Osteocyte (in vitro differentiated cells): Measurements from ENCODE around the gene NFKBIZ. TPM values are rescaled to one million over a fixed set of nuclear protein-coding genes. Genes with fewer than 3 reads are reported as not detected.
A peak's percentile ranks its signal among the peaks of the same experiment; 100 is the strongest.

ENCODE experiments used
- DNase-seq: peaks from one replicate; pipeline ENCODE4 v3.0.0; 2021; ENCODE audit warnings: mixed read lengths; ENCODE audit not compliant: unreplicated experiment; ENCODE audit errors: extremely low spot score
- H3K27ac Mint-ChIP-seq: one replicate; pipeline ENCODE4 v1.8.0; 2021; ENCODE audit warnings: mild to moderate bottlenecking, mixed read lengths; ENCODE audit not compliant: unreplicated experiment
- H3K27me3 Mint-ChIP-seq: one replicate; pipeline ENCODE4 v1.8.0; 2021; ENCODE audit warnings: mixed read lengths; ENCODE audit not compliant: unreplicated experiment
- H3K36me3 Mint-ChIP-seq: one replicate; pipeline ENCODE4 v1.8.0; 2021; ENCODE audit warnings: mixed read lengths; ENCODE audit not compliant: unreplicated experiment
- H3K4me1 Mint-ChIP-seq: one replicate; pipeline ENCODE4 v1.8.0; 2021; ENCODE audit warnings: mixed read lengths; ENCODE audit not compliant: unreplicated experiment
- H3K4me3 Mint-ChIP-seq: one replicate; pipeline ENCODE4 v1.8.0; 2021; ENCODE audit warnings: mild to moderate bottlenecking, moderate library complexity, mixed read lengths; ENCODE audit not compliant: unreplicated experiment
- H3K9me3 Mint-ChIP-seq: one replicate; pipeline ENCODE4 v1.8.0; 2021; ENCODE audit warnings: mixed read lengths; ENCODE audit not compliant: unreplicated experiment
- total RNA-seq: library from RNA; stranded (reverse); gene quantifications from 2 replicates; pipeline ENCODE4 v1.2.1, GENCODE V29; 2021
- TF ChIP-seq, protein P1 (sequence below): fragments of 200-600 bp; sonication (generic); IDR thresholded peaks from 2 replicates; pipeline ENCODE4 v1.5.0; 2021; ENCODE audit warnings: antibody characterized with exemption, mild to moderate bottlenecking, moderate library complexity

Gene NFKBIZ
- total RNA-seq, 1 donor from 2014 or later = 30.1 TPM

DNA sequence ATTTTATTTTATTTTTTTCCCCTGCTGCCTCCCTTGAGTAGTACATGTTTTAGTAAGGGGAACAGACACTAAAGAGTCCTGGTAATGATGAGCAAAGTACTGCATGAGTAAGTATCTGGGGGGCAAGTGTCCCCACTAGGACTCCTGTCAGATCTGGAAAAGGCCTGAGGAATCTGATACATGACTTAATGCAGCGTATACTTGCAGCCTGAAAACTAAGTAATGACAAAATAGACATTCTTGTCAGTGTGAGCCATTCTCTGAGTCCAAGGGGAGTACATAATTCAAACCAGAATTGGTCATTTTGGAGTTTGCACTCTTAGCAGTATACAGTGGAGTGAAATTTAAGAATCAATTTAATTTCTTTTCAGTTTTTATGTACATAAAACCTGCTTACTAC, 42.8 kb upstream of the NFKBIZ start:
- peaks cover 29% of the 10 kb centered on the region for H3K36me3 Mint-ChIP-seq
- H3K9me3 Mint-ChIP-seq = no peaks in the 10 kb centered on the region
- TF ChIP-seq, protein P1, sequence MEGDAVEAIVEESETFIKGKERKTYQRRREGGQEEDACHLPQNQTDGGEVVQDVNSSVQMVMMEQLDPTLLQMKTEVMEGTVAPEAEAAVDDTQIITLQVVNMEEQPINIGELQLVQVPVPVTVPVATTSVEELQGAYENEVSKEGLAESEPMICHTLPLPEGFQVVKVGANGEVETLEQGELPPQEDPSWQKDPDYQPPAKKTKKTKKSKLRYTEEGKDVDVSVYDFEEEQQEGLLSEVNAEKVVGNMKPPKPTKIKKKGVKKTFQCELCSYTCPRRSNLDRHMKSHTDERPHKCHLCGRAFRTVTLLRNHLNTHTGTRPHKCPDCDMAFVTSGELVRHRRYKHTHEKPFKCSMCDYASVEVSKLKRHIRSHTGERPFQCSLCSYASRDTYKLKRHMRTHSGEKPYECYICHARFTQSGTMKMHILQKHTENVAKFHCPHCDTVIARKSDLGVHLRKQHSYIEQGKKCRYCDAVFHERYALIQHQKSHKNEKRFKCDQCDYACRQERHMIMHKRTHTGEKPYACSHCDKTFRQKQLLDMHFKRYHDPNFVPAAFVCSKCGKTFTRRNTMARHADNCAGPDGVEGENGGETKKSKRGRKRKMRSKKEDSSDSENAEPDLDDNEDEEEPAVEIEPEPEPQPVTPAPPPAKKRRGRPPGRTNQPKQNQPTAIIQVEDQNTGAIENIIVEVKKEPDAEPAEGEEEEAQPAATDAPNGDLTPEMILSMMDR = no peak
- H3K4me1 Mint-ChIP-seq = peaks cover 15% of the 10 kb centered on the region
- H3K4me3 Mint-ChIP-seq = no peak overlapping the region
- H3K27me3 Mint-ChIP-seq = no peaks in the 10 kb centered on the region
- no peak for DNase-seq
- H3K27ac Mint-ChIP-seq = no peak overlapping the region

DNA sequence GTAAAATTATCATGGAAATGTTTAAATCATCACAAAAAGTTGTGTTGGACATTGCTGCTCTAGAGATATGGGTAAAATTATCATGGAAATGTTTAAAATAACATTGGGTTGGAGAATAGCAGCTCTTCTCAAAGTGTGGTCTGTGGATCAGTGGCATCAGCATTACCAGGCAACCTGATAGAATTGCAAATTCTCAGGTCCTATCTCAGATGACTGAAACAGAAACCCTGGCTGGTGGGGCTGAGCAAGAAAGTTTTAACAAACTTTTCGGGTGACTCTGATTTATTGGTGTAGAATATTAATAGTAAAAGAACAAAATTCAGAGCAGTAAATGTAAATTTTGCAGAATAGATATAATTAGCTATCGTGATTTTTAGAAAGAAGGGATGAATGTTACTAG, 41.4 kb upstream of the NFKBIZ start:
- Mint-ChIP-seq H3K4me3 (no peak overlapping the region), H3K36me3 (peaks cover 22% of the 10 kb centered on the region), H3K4me1 (peaks cover 15% of the 10 kb centered on the region), H3K9me3 (no peaks in the 10 kb centered on the region), H3K27me3 (no peaks in the 10 kb centered on the region), H3K27ac (no peak overlapping the region)
- TF ChIP-seq, protein P1 = no peak
- DNase-seq = no peak

DNA sequence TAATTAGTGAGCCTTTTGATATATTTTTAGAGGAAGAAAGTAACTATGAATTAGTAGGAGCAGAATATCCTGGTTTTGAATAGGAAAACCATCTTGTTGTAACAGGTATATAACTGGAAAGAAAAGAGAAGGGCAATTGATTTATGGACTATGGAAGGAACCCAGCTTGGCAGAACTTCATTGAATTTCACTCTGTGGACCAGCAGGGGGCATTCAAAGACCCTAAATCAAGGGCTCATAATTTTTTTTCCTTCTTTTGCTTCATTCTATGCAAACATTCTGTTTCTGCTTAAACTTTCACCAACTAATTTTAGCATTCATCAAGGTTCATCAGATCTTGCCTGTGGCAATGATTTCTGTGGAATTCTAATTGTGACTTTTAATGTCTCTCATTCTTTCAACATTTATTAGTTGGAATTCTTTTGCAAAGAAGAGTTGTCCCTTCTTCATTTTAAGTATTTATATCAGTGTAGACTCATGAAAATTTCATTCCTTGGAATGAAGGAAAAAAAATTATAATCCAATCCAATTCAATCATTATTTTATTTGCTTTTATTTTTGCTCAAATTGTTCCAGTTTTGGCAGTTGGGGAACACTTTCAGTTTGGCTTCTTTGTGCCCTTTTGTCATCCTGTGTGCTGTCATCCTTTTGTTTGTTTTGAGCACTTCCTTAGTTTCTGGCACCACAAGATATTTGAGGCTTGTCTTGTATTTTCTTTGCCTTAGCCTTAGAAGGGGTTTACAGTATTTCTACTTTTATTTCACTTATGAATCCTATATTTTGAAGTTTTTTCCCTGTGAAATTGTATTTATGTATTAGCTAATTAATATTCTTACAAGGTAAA, 39.9 kb upstream of the NFKBIZ start:
- no peaks in the 10 kb centered on the region for H3K9me3 Mint-ChIP-seq
- H3K4me1 Mint-ChIP-seq = peaks cover 14% of the 10 kb centered on the region
- TF ChIP-seq, protein P1 = peak; percentile 74
- H3K36me3 Mint-ChIP-seq = peaks cover 11% of the 10 kb centered on the region
- no peak overlapping the region for H3K4me3 Mint-ChIP-seq
- peak overlapping the region; percentile 35 for H3K27ac Mint-ChIP-seq
- DNase-seq = no peak
- H3K27me3 Mint-ChIP-seq = no peaks in the 10 kb centered on the region

DNA sequence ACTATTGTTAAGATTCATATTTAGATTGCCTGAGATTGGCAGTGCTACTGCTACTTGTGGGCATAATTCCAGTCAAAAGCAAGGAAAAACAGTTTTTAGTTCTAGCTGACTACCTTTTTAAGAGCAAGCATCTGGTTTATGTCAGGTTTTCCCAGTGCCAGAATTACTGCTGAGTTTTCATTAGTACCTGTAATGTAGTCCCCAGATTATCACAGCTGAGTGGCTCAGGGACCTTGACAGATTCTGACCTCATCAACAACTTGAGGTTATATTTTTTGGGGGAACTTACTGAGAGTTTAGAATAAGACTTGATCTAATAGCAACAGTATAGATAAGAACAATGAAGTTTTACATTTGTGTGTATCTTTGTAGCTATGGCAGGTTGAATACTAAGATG, 39.3 kb upstream of the NFKBIZ start:
- no peak for DNase-seq
- H3K4me1 Mint-ChIP-seq = peaks cover 14% of the 10 kb centered on the region
- H3K36me3 Mint-ChIP-seq = peaks cover 7% of the 10 kb centered on the region
- H3K4me3 Mint-ChIP-seq = no peak overlapping the region
- H3K27ac Mint-ChIP-seq = no peak overlapping the region
- H3K9me3 Mint-ChIP-seq = no peaks in the 10 kb centered on the region
- TF ChIP-seq, protein P1 = no peak
- no peaks in the 10 kb centered on the region for H3K27me3 Mint-ChIP-seq

DNA sequence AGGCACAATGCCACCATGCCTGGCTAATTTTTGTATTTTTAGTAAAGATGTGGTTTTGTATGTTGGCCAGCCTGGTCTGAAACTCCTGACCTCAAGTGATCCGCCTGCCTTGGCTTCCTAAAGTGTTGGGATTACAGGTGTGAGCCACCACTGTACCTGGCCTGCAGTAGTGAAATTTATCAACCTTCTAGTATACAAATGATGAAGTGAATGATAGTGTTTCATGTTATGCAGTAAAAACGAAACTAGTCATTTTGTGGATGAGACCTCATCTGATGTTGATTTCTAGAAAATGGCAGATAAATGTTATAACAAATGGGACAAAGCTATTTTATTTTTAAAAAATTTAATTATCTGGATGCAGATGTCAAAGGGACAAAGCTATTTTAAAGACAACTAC, 37.4 kb upstream of the NFKBIZ start:
- DNase-seq = no peak
- Mint-ChIP-seq H3K4me1 (peaks cover 16% of the 10 kb centered on the region), H3K27ac (no peak overlapping the region), H3K4me3 (no peak overlapping the region), H3K9me3 (no peaks in the 10 kb centered on the region), H3K27me3 (no peaks in the 10 kb centered on the region), H3K36me3 (no peaks in the 10 kb centered on the region)
- TF ChIP-seq, protein P1 = no peak
